ENCODE results near the gene CDK2AP2. TPM values are rescaled to one million over a fixed set of nuclear protein-coding genes. Genes with fewer than 3 reads are reported as not detected.

The CDK2AP2 gene
- total and polyA plus RNA-seq, 10 of the 15 experiments (the other 5 are each of a cell fraction or from before 2014, with no cell fraction given): 8.0 to 177 (median 40.9) TPM

DNA sequence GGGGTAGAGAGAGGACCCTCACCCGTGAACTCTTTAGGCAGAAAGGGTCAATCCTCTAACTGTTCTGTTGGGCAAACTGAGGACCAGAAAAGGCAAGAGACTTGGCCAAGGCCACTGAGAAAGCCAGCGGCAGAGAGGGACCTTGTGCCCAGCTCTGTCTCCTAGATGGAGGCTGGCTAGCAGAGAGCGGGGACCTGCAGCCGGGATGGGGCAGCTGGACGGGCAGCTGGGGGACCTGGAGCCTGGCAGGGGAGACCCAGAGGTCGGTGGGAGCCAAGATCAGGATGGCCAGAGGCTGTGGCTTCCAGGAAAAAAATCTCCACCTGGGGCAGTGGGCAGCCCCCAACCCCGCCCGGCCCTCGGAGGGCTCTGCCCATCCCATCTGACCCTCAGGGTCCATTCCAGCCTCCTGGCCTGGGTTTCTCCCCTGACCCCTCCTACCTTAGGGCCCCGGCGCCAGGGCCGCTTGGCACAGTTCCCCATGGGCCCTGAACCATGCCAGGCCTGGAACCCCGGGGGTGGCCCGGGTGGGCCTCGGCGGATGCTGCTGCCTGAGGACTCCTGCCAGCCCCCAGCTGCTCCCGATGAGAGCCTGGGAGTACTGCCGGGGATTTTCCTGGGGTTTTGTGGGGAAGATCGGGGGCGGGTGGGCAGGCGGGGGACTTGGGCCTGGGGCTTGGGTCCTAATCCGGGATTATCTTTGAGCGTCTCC is 15.0 kb upstream of the CDK2AP2 start, which contains the start of gene CABP2:
CABP2 (minus strand) TSS at position 603 of the 712 bp plus-strand sequence; CDS start at position 483, 120 bp downstream.
- TF ChIP-seq ZBTB11 (CRISPR knock-in tag; IDR thresholded peaks at IDR 0.05) (no peak), TARDBP (IDR thresholded peaks at IDR 0.05; ENCODE audit: borderline replicate concordance) (no peak), FOXK2 (IDR thresholded peaks at IDR 0.05) (no peak), JUND (IDR thresholded peaks at IDR 0.05; ENCODE audit: low read depth, low read length) (no peak), NR2C2 (IDR thresholded peaks at IDR 0.05; ENCODE audit: borderline replicate concordance, control insufficient read depth, insufficient read length, low read depth) (no peak), CEBPB (IDR thresholded peaks at IDR 0.05; ENCODE audit: borderline replicate concordance in 1 of 2, low read depth in 2 of 2, low read length in 2 of 2) (no peak), IRF4 (IDR thresholded peaks at IDR 0.05; ENCODE audit: low read depth, low read length) (no peak), DPF2 (IDR thresholded peaks at IDR 0.05) (no peak), LARP7 (IDR thresholded peaks at IDR 0.05) (no peak), ETV6 (conservative IDR thresholded peaks at IDR 0.05 in 1 of 2, IDR thresholded peaks at IDR 0.05 in 1 of 2; ENCODE audit: borderline replicate concordance in 1 of 2, low read depth in 1 of 2) (no peak), PAX5 (IDR thresholded peaks at IDR 0.05; ENCODE audit: borderline replicate concordance, low read depth, low read length) (no peak), MXI1 (IDR thresholded peaks at IDR 0.05; ENCODE audit: low read depth, low read length) (no peak), IKZF1 (conservative IDR thresholded peaks at IDR 0.05) (no peak), ZBED1 (IDR thresholded peaks at IDR 0.05; ENCODE audit: borderline replicate concordance) (no peak)
- TF ChIP-seq, protein P1, sequence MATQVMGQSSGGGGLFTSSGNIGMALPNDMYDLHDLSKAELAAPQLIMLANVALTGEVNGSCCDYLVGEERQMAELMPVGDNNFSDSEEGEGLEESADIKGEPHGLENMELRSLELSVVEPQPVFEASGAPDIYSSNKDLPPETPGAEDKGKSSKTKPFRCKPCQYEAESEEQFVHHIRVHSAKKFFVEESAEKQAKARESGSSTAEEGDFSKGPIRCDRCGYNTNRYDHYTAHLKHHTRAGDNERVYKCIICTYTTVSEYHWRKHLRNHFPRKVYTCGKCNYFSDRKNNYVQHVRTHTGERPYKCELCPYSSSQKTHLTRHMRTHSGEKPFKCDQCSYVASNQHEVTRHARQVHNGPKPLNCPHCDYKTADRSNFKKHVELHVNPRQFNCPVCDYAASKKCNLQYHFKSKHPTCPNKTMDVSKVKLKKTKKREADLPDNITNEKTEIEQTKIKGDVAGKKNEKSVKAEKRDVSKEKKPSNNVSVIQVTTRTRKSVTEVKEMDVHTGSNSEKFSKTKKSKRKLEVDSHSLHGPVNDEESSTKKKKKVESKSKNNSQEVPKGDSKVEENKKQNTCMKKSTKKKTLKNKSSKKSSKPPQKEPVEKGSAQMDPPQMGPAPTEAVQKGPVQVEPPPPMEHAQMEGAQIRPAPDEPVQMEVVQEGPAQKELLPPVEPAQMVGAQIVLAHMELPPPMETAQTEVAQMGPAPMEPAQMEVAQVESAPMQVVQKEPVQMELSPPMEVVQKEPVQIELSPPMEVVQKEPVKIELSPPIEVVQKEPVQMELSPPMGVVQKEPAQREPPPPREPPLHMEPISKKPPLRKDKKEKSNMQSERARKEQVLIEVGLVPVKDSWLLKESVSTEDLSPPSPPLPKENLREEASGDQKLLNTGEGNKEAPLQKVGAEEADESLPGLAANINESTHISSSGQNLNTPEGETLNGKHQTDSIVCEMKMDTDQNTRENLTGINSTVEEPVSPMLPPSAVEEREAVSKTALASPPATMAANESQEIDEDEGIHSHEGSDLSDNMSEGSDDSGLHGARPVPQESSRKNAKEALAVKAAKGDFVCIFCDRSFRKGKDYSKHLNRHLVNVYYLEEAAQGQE (IDR thresholded peaks at IDR 0.05; ENCODE audit: low read depth, low read length): no peak
- POLR2A ChIA-PET: no interaction called here
- DNase-seq (ENCODE audit: low read depth, low spot score) (no peak), FAIRE-seq (no peak), ATAC-seq (no peak)
- H3K27me3 ChIP-seq (replicated peaks in 1 of 2; ENCODE audit: control insufficient read depth in 2 of 2, insufficient read depth in 2 of 2, low read length in 1 of 2): no peaks in the 10 kb centered on the region; a peak in 1 of 4 replicates
- H3K27ac ChIP-seq (ENCODE audit: control insufficient read depth, insufficient read depth): no peak within 1 kb of the TSS
- CTCF ChIA-PET: no interaction called here
- no peak within 1 kb of the TSS for H3K4me3 ChIP-seq
- H3K9me3 ChIP-seq (replicated peaks; ENCODE audit: control insufficient read depth, insufficient read depth, low read length): no peaks in the 10 kb centered on the region
- intact Hi-C loops (cut with micrococcal nuclease; ENCODE audit: unreplicated experiment): no loop called here
- RAD21 ChIA-PET (ENCODE audit: unreplicated experiment): no interaction called here
- H2AFZ ChIP-seq (ENCODE audit: control insufficient read depth, low read depth, low read length): no peak within 1 kb of the TSS
- SMC1A ChIA-PET (ENCODE audit: uncharacterized antibody, unreplicated experiment): no interaction called here
- no TSS peak for BruUV-seq (replicated peaks)
- no peaks in the 10 kb centered on the region for H3K36me3 ChIP-seq (ENCODE audit: control insufficient read depth in 2 of 2, insufficient read depth in 2 of 2, low read length in 1 of 2)
- in situ Hi-C loops (cut with MboI): no loop called here
- H3K9ac ChIP-seq (ENCODE audit: control insufficient read depth, insufficient read depth, low read length): no peak within 1 kb of the TSS
- WGBS (ENCODE audit: insufficient coverage, insufficient replicate concordance, low lambda C conversion rate, missing lambda C conversion rate): 52% methylated on average over 15 of the region's 23 CpGs
- H3K79me2 ChIP-seq (ENCODE audit: control insufficient read depth, insufficient read depth, low read length): no peaks in the 10 kb centered on the region
- H4K20me1 ChIP-seq (ENCODE audit: control insufficient read depth, insufficient read depth): no peaks in the 10 kb centered on the region
- no peak within 1 kb of the TSS for H3K4me2 ChIP-seq (ENCODE audit: control insufficient read depth, insufficient read depth)
- H3K4me1 ChIP-seq (ENCODE audit: control insufficient read depth, insufficient read depth, low read length): no peaks in the 10 kb centered on the region

All from GM12878 (cell line).